Fibroblast of lung (primary cell): Measurements from ENCODE around the gene GLB1L. TPM values are rescaled to one million over a fixed set of nuclear protein-coding genes. Genes with fewer than 3 reads are reported as not detected.
A peak's percentile ranks its signal among the peaks of the same experiment; 100 is the strongest.

Experiments used
- DNase-seq, 2 donors: peaks; one replicate each; pipeline versions ENCODE4 v3.0.0 to v3.0.0-alpha.2; 2010; ENCODE audit warnings: low read depth in 2 of 2
- H2AFZ ChIP-seq: 2 replicates; pipeline ENCODE4 v1.5.1; 2012; ENCODE audit warnings: low read length, control low read depth, inconsistent platforms
- H3K27ac ChIP-seq: 2 replicates; pipeline ENCODE4 v1.5.1; 2011; ENCODE audit warnings: low read length, control low read depth; ENCODE audit not compliant: insufficient read depth
- H3K27me3 ChIP-seq: 2 replicates; pipeline ENCODE4 v1.5.1; 2011; ENCODE audit warnings: mild to moderate bottlenecking, low read length; ENCODE audit not compliant: control insufficient read depth, insufficient read depth
- H3K36me3 ChIP-seq: 2 replicates; pipeline ENCODE4 v1.5.1; 2011; ENCODE audit warnings: low read length; ENCODE audit not compliant: control insufficient read depth, insufficient read depth
- H3K4me1 ChIP-seq: 2 replicates; pipeline ENCODE4 v1.5.1; 2011; ENCODE audit warnings: low read length; ENCODE audit not compliant: control insufficient read depth, insufficient read depth; ENCODE audit errors: extremely low read depth
- H3K4me2 ChIP-seq: 2 replicates; pipeline ENCODE4 v1.5.1; 2011; ENCODE audit warnings: low read length, control low read depth; ENCODE audit not compliant: insufficient read depth; ENCODE audit errors: extremely low read depth
- H3K4me3 ChIP-seq, 4 experiments: fragments of 200-600 bp in 1 of 4; sonication (generic) in 1 of 4; replicated peaks in 1 of 4; 2 replicates each; pipeline ENCODE4 v1.5.1; 2011 to 2016; ENCODE audit warnings: low read length in 4 of 4, low read depth in 3 of 4, mild to moderate bottlenecking in 3 of 4, control low read depth in 2 of 4, inconsistent platforms in 1 of 4, mixed read lengths in 1 of 4; ENCODE audit not compliant: insufficient read depth in 1 of 4; ENCODE audit errors: control extremely low read depth in 1 of 4
- H3K79me2 ChIP-seq: 2 replicates; pipeline ENCODE4 v1.5.1; 2012; ENCODE audit warnings: mild to moderate bottlenecking, low read length, inconsistent platforms; ENCODE audit not compliant: control insufficient read depth, insufficient read depth
- H3K9ac ChIP-seq: 2 replicates; pipeline ENCODE4 v1.5.1; 2011; ENCODE audit warnings: mild to moderate bottlenecking, low read length, control low read depth; ENCODE audit not compliant: insufficient read depth
- H3K9me3 ChIP-seq: 2 replicates; pipeline ENCODE4 v1.5.1; 2012; ENCODE audit warnings: low read depth, low read length; ENCODE audit not compliant: control insufficient read depth, insufficient read depth
- H4K20me1 ChIP-seq: 2 replicates; pipeline ENCODE4 v1.5.1; 2011; ENCODE audit warnings: low read length; ENCODE audit not compliant: control insufficient read depth, insufficient read depth; ENCODE audit errors: extremely low read depth
- EZH2 ChIP-seq: IDR thresholded peaks from 2 replicates; pipeline ENCODE4 v1.5.1; 2012; ENCODE audit warnings: low read length, control low read depth, mild to moderate bottlenecking; ENCODE audit errors: missing control alignments
- polyA plus RNA-seq, 2 donors: library from polyadenylated mRNA; depleted of rRNA in 1 of 2; stranded (reverse) in 1 of 2; unstranded in 1 of 2; fragments of >200 nt; gene quantifications; 2 replicates each; pipeline ENCODE4 v1.2.1, GENCODE V29; 2011 to 2012; ENCODE audit warnings: missing spikeins in 1 of 2
- total RNA-seq: library from RNA; depleted of rRNA; stranded (reverse); fragments of >200 nt; gene quantifications from 2 replicates; pipeline ENCODE4 v1.2.1, GENCODE V29; 2014
- TF ChIP-seq, protein P1 (sequence below), 2 donors: IDR thresholded peaks in 1 of 2; conservative IDR thresholded peaks in 1 of 2; 1 replicate in 1 of 2; 2 replicates in 1 of 2; pipeline ENCODE4 v1.5.1; 2011 to 2012; ENCODE audit warnings: low read length in 2 of 2, control low read depth in 1 of 2, inconsistent platforms in 1 of 2, low read depth in 1 of 2, mild to moderate bottlenecking in 1 of 2

Gene GLB1L
- total and polyA plus RNA-seq, 2 donors (not counting 1 experiment from before 2014, with no cell fraction given): 12.8 to 28.2 TPM

DNA sequence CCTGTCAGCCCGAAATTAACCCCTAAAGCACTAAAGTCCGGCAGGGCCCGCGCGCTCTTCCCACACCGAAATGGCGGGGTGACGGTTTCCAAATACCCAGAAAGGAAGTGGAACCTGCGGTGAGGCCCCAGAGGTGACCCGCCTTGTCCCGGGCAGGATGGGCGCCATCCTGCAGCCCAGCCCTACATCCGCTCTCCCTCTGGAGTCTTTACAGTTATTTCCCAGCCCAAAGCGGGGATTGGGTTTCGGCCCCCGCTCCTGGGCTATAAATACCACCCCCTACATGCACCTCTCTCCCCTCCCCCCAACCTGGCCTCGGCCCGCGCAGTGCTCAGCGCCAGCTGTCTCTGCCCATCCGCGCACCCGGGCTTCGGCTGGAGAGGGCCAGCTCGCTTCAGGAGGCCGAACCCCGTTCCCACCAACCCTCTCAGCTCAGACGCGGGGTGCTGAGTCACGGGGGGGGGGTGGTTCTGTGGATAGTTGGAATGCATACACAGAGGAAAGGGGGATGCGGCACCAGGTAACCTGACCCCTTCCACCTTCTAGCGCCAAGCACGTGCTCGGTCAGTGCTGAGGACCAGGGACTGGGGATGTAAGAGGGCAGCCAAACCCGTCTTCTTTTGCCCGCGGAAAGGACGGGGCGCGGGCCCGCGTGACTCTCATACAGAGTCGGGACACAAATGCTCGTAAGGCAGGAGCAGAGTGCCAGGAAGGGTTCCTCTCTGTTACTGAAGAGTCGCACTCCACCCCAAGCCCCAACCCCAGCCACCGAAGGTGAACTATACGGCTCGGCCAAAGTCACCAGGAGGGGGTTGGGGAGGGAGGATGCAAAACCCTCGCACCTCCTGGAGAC lies 7.9 kb upstream of the GLB1L start, which contains the start of gene TUBA4B:
TUBA4B (plus strand) TSS at position 344 of the 853 bp plus-strand sequence; CDS start at position 509, 165 bp downstream.
- Histone ChIP-seq H4K20me1 (no peaks in the 10 kb centered on the region), H2AFZ (peak within 1 kb of the TSS; percentile 67), H3K9me3 (no peaks in the 10 kb centered on the region), H3K27me3 (peaks cover 12% of the 10 kb centered on the region), H3K36me3 (peaks cover 8% of the 10 kb centered on the region), H3K79me2 (no peaks in the 10 kb centered on the region), H3K4me3 (peak within 1 kb of the TSS; percentile 39 to 66 (median 52)), H3K4me2 (peak within 1 kb of the TSS; percentile 98), H3K9ac (peak within 1 kb of the TSS; percentile 40), H3K4me1 (peaks cover 23% of the 10 kb centered on the region), H3K27ac (peak within 1 kb of the TSS; percentile 10)
- no peak for TF ChIP-seq EZH2
- TF ChIP-seq, protein P1, sequence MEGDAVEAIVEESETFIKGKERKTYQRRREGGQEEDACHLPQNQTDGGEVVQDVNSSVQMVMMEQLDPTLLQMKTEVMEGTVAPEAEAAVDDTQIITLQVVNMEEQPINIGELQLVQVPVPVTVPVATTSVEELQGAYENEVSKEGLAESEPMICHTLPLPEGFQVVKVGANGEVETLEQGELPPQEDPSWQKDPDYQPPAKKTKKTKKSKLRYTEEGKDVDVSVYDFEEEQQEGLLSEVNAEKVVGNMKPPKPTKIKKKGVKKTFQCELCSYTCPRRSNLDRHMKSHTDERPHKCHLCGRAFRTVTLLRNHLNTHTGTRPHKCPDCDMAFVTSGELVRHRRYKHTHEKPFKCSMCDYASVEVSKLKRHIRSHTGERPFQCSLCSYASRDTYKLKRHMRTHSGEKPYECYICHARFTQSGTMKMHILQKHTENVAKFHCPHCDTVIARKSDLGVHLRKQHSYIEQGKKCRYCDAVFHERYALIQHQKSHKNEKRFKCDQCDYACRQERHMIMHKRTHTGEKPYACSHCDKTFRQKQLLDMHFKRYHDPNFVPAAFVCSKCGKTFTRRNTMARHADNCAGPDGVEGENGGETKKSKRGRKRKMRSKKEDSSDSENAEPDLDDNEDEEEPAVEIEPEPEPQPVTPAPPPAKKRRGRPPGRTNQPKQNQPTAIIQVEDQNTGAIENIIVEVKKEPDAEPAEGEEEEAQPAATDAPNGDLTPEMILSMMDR (conservative IDR thresholded peaks at IDR 0.05 in 1 of 2, IDR thresholded peaks at IDR 0.05 in 1 of 2; ENCODE audit: low read depth in 1 of 2, low read length in 2 of 2): no peak
- DNase-seq: peak in 1 of 2 donors; percentile 50

DNA sequence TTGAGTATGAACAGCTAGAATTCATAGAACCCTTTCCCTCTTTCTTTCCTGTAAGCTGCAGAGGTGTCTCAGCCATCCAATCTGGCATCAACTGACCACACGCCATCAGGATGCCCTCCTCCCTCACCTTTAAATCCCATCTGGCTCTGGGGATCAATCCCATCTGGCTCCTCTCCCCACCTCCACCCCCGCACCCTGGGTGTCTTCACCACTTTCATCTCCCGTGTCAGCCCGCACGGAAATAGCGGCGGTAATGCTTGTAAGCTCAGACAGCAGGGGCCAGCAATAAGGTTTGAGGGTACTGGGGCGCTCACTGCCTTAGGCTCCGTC lies 7.3 kb upstream of the GLB1L start:
- Histone ChIP-seq H3K27me3 (peaks cover 12% of the 10 kb centered on the region), H3K4me3 (peak overlapping the region; percentile 7 to 66 (median 42)), H3K79me2 (peaks cover under 1% of the 10 kb centered on the region), H3K9me3 (no peaks in the 10 kb centered on the region), H3K36me3 (peaks cover 9% of the 10 kb centered on the region), H3K4me1 (peaks cover 23% of the 10 kb centered on the region), H2AFZ (no peak overlapping the region), H3K27ac (no peak overlapping the region), H3K9ac (no peak overlapping the region), H3K4me2 (peak overlapping the region; percentile 98), H4K20me1 (no peaks in the 10 kb centered on the region)
- no peak for DNase-seq
- peak; percentile 54 for TF ChIP-seq EZH2
- TF ChIP-seq, protein P1 (conservative IDR thresholded peaks at IDR 0.05 in 1 of 2, IDR thresholded peaks at IDR 0.05 in 1 of 2; ENCODE audit: low read depth in 1 of 2, low read length in 2 of 2): no peak

DNA sequence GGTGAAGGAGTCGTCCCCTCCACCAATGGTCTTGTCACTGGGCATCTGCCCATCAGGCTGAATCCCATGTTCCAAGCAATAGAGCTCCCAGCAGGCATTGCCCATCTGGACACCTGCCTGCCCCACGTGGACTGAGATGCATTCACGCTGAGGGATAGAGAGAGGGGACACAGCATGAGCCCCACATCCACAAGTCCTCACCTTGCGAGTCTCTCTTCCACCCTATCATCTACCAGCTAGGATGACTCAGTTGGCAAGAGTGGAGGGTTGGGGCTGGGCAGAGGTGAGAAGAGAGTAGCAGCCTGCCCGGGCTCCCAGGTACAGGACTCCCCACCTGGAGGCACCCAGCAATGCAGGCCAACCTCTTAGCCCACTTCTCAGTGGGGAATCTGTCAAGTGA lies 6.8 kb upstream of the GLB1L start:
- H4K20me1 ChIP-seq: no peaks in the 10 kb centered on the region
- peaks cover 2% of the 10 kb centered on the region for H3K79me2 ChIP-seq
- H3K4me1 ChIP-seq: peaks cover 23% of the 10 kb centered on the region
- H3K27ac ChIP-seq: no peak overlapping the region
- no peak for TF ChIP-seq EZH2
- TF ChIP-seq, protein P1 (conservative IDR thresholded peaks at IDR 0.05 in 1 of 2, IDR thresholded peaks at IDR 0.05 in 1 of 2; ENCODE audit: low read depth in 1 of 2, low read length in 2 of 2): no peak
- no peak overlapping the region for H2AFZ ChIP-seq
- no peak for DNase-seq
- H3K9ac ChIP-seq: no peak overlapping the region
- H3K36me3 ChIP-seq: peaks cover 12% of the 10 kb centered on the region
- peaks cover 12% of the 10 kb centered on the region for H3K27me3 ChIP-seq
- H3K4me2 ChIP-seq: no peak overlapping the region
- no peaks in the 10 kb centered on the region for H3K9me3 ChIP-seq
- no peak overlapping the region for H3K4me3 ChIP-seq
